Fibroblast of skin of left quadriceps (primary cell): ENCODE data around the gene HABP2.
A peak's percentile ranks its signal among the peaks of the same experiment; 100 is the strongest.

Experiments used
- DNase-seq, 2 experiments: peaks; one replicate each; pipeline ENCODE4 v3.0.0-alpha.2; 2013; ENCODE audit warnings: low read depth in 2 of 2

HABP2 gene

DNA sequence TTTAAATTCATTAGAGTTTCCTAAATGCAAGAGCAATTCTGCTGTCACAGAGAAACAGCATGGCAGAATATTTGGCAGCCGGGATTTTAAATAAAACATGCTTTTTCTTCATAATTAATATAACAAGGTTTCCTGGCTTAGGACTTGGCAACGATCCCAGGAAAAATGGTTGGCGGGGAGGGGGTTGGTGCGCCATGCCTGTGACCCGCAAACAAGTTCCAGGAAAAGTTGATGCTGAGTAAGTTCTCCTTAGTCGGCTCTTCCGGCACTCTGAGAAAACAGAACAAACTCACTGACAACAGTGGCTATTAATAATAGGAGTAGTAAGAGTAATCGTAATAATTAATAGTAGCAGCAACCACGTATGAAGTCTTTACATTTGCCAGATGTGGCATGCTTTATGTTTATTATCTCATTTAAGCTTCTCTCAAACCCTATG is 4.6 kb downstream of the HABP2 start:
- no peak for DNase-seq

DNA sequence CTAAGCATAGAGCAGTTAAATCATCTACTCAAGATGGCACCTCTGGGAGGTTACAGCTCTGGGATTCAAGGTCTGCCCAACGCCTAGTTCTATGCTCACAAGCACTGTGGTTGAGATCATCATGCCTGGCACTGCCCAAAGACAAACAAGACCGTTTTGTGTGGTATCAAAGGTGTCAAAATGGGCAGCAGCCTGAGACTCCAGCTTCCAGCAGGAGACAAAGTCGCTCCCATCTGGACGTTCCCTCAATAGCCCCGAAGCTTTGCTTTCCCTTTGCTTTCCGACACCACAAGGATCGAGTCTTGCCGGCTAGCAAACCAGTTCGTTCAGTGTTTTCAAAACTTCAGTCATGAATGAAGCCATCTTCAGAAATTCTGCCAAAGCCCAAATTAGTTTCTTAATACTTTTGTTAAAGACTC is 5.1 kb downstream of the HABP2 start:
- no peak for DNase-seq

DNA sequence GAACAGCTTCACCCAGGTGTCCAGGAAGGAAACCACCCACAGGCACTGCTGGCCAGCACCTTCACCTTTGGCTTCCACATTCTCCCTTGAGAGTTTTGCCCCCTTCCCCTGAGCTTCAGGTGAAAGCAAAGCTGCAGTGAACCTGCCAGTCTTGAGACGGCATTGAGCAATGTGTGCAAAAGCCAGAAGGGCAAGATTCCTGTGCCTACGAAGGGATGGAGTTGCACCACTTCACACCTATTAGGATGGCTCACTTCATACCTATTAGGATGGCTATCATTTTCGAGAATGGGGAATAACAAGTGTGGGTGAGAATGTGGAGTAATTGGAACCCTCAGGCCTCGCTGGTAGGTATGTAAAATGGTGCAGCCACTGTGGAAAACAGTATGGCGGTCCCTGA is 7.2 kb downstream of the HABP2 start:
- DNase-seq: no peak

DNA sequence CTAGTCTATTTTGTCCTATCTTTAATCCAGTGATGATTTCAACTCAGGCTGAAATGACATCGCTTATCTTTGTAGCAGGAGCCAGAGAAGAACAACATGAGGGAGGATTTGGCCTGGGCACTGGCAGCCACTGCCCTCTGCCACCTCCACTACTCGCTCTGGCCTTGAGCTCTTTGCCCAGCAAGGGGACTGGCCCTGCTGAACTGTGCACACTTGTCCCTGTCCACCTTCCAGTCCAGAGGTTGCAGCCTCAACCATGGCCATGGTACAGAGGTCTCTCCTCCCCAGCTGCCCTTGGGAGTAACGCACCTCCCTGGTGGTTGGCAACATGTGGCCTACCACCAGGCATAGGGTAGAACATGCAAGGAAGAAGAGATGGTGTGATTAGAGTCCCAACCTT is 8.4 kb downstream of the HABP2 start:
- no peak for DNase-seq

DNA sequence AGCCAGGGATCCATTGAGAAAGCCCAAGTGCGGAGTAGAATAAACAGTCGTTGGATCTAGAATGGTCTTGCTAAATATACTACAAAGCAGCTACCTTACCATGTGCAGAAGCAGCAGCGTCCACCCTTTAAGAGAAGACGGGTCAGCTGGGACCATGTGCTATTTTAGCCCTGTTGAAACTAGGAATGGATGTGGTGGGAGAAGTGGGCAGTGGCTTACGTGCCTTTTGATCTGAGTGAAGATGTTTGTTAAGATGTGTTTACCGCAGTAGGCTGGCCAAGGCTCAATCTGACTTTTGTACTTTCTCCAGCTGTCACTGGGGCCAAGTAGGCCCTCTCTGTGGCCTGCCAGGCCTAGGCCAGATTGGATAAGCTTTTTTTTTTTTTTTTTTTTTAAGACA is 9.2 kb downstream of the HABP2 start:
- DNase-seq: no peak

DNA sequence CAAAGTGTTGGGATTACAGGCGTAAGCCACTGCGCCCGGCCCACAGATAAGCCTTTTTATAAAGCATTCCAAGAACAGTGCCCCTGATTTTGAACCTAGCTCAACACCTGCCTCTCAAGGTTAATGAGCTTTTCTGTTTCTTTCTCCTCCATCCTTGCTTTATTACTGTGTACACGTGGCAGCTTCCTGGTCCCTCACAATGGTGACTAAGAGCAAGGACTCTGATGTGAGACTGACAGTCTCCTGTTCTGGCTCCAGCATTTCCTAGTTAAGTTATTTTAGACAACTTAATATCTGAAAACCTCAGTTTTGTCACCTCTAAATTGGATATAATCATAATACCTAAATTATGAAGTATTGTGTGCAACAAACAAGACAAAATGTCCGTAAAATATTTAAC is 9.9 kb downstream of the HABP2 start:
- no peak for DNase-seq

DNA sequence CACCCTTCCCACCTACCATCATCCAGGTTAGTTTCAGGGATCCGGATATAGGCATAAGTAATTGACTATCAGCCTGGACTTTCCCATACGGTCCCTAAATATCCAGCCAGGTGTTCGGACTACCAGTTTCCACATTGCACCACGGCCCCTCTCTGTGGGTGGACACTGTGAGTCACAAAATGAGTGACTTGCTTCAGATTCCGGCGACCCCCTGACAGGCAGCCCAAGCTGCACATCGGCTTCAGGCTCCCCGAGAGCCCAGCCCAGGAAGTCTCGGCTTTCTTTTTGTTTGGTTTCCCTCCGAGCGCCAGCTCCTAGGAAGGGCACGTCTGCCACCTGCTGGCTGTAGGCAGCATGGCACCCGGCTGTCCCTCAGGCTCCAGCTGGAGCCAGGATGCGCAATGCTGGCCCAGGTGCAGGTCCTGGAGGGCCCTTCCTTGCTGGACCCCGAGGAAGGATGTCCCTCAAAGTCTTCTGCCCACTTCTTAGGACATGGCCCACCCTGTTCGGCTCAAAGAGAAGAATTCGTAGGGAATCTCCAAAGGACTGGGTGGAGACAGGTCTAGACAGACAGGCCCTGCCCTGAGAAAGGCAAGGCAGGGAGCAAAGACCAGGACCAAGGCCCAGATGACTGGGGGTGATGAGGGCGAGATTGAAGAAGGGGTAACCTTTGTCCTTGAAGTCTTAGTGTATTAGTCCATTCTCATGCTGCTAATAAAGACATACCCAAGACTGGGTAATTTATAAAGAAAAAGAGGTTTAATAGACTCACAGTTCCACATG is 10.6 kb downstream of the HABP2 start:
- DNase-seq: peak; percentile 30 to 35

DNA sequence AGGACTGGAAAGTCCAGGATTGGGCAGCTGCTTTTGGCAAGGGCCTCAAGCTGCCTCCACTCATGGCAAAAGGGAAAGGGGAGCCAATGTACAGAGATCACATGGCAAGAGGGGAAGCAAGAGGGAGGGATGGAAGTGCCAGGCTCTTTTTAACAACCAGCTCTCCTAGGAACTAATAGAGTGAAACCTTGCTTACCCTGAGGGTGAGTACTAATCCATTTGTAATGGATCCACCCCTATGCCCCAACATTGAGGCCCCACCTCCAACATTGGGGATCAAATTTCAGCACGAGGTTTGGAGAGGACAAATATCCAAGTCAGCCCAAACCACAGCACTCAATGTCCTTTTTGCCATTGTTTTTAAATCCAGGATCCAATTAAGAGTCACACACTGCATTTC is 12.5 kb downstream of the HABP2 start:
- DNase-seq: no peak

DNA sequence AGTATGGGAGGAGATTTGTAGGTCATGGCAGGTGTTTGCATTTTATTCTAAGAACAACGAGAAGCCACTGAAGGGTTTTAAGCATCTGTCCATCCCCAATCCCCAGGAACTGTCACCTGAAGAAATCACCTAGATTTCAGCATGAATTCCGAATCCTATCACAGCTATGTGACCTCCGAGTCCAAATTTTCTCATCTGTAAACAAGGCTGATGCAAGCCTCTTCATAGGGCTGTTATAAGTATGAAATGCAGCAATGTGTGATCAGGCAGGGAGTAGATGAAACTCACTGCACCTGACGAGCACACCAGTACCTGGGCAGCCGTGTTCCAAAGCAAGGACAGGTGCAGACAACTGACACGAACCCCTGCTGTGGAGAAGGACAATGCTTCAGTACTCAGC is 14.0 kb downstream of the HABP2 start:
- DNase-seq: no peak

DNA sequence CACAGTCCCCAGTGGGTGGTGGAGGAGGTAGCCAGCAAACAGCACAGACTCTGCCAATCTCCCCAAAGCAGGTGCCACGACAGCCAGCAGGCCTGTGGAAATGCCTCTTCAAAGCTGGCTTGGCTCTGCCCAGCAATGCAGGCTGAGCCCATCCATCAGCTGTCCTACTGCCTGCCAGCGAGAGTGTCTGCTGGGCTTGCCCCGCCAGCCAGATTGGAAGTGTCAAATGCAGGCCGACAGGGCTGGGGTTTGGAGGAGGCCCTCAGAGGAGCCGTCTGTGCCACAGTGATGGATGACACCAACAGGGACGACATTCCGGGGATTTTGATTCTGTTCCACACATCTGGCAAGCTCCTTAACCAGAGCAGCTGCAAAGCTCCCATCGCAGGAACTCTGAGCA is 16.7 kb downstream of the HABP2 start:
- no peak for DNase-seq

DNA sequence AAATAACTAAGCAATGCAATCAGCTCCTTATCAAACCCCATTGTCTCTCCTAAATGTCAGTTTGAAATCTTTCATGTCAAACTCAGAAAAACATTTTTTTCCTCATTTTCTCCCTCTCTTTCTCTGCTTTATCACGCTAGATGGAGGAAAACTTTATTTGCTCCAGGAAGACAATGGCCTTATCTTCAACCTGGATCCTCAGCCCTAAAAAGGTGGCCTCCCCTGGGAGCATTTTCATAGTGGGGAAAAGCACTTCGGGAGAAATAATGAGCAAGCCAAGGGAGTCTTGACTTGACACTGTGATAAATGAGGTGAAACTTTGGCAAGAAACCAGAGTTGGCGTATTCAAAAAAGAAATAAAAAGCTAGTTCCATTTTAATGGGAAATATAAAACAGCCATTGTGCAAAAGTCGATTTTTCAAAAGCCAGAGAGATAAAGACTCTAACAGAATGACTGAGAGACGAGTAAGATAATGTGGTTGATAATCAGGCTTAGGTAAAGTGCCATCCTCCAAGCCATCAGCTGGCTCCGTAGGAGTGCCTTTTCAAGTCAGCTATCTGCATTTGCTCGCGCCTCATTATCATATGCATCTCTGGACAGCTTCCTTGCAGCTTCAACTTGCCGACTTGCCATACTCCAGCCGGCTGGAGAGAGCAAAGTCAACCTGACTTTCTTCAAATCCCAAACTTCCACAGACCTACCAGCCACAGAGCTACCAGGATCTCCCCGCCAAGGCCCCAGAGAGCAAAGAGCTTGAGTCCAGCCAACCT is 19.9 kb downstream of the HABP2 start:
- no peak for DNase-seq

DNA sequence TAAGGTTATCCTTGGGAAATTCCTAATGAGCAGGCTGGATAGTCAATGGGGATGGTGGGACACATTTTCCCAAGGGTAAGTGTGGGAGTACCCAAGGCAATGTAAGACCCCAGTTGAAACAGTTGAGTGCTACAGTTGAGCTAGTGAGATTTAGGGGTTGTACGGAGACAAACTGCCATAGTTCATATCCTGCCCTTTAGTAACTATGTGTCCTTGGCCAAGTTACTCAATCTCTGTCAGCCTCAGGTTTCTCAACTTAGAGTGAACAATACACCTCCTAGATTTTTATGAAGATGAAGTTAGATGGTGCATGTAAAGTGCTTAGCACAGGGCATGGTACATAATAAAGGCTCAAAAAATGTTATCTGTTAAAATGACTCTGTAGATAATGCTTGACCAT is 20.5 kb downstream of the HABP2 start:
- no peak for DNase-seq

DNA sequence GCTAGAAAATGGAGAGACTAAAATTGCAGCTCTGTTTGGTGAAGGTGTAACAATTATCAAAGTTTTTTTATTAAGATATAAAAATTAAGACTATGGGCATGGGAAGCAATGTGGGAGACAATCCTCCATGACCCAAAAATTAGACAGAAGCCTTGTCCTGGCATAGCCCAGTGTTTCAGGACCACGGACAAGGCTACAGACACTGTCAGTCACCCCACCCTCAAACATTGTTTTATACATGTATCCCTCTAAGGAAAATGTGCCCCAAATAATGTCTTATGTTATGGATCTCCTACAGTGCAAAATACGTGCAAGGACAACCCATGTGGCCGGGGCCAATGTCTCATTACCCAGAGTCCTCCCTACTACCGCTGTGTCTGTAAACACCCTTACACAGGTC is 24.0 kb downstream of the HABP2 start:
- DNase-seq: no peak

DNA sequence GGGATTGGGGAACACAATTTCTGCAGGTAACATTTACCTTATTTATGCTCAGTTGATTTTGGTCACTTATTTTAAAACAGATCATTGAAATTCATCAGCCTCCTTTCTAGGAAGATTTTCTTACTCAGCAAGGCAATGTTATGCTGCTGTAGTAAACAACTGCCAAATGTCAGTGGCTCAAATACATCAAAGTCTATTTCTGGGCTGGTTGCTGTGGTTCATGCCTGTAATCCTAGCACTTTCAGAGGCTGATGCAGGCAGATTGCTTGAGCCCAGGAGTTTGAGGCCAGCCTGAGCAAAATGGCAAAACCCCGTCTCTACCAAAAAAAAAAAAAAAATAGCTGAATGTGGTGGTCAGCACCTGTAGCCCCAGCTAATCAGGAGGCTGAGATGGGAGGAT is 25.9 kb downstream of the HABP2 start:
- DNase-seq: no peak

DNA sequence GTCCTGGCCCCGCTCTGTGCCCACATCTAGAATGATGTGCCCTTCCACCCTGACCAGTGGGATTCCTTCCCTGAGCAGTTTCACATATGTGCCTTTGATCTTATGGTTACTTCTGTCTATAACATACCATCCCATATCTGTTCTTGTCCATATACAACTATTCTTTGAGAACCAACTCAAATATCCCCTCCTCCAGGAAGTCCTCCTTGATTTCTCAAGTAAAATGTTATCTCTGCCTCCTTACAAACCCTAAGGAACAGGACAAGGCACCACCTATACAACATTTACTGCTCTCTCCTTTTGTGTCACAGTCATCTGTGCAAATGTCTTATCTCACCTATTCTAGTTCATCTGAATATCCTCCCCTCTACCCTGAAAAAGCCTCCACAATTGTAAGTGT is 28.2 kb downstream of the HABP2 start:
- DNase-seq: no peak

DNA sequence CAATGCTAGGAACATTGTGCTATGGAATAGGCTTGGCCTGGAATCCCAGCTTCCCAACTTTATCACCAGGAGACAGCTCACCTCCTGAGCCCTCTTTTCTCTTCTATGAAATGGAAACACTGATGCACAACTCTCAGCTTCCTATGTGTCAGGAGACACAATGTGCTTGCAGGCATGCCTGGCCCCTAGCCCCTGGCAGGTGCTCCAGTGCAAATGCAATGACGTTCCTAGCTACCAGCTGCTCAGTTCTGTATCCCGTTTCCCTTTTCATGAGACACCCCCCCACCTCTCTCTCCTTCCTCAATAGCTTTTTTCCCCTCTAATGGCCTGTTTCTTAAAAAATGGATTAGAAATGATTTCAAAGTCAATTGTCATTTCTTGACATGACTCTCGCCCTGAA is 30.7 kb downstream of the HABP2 start:
- DNase-seq: no peak

DNA sequence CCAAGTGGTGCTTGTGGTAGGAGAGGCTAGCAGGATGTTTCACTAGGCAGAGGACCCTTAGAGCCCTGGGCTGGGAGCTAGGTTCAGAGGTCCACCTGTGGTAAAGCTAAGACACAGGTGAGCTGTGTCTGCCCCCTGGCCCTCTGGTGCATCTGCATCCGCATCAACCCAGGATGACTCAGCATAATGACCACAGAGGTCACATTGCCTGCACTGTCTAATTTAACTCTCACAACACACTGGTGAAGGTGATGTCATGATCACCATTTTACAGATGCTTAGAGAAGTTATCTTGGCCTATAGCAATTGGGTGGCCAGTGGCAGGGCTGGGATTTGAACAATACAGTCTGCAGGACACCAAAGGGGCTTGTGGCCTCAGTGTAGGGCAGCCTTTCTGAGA is 33.1 kb downstream of the HABP2 start:
- DNase-seq: no peak

DNA sequence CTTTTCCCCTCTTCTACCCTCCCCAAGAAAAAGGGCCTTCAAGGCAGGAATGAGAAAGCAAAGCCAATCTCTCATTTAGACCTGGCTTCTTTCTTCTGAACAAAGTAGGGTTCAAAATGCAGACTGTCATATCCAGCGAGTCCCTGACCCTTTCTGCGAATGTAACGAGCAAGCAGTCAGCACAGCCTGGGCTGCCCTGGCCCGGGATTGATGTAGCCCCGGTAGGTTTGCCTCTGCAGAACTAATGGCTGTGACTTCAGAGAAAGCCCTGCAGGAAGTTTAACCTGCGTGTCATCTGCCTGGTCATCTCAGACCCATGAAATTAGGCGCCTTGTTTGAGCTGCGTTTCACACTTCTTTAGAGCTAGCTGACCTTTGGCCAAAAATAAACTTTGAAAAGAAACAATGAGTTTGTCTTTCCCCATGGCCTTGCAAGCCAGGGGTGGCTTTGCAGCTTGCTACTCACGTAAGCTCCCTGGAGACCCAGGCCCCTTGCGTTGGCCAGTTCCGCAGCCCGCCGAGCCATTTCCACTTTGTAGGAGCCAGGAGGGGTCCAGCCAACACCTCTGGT is 36.4 kb downstream of the HABP2 start:
- no peak for DNase-seq

DNA sequence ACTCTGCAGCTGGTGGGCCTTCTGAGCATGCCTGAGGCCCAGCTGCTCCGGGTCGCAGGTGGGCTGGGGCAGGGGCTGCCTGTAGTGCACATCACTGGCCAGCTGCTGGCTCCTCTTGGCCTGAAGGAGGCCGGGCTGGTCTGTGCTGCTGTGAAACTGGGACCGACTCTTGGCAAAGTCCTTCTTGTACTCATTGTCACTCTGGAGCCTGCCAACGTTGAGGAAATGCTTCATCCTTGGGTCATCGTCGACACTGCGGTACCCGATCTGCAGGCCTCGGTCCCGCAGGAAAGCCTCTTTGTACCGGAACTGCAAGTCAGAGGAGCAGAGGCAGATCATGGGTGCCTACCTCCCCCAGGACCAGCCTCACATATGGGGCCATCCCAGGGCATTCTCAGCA is 37.7 kb downstream of the HABP2 start:
- no peak for DNase-seq

DNA sequence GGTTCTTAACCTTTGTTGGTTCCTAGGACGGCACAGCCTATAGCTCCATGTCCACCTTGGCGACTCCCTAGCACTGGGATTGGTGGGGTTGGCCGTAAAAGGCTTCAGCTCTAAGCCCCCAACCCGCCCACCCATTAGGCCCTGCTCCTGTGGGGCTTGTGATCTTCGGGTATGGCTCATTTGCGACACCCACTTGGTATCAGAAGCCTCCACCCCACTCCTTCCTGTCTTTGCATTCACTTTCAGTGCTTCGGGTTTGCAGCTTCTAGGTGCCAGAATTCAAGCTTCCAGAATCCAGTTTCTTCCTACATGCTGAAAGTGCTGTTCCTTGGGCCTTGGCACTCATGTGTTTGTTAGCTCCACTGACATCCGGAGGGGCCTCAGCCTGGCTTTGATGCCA is 39.5 kb downstream of the HABP2 start:
- no peak for DNase-seq

DNA sequence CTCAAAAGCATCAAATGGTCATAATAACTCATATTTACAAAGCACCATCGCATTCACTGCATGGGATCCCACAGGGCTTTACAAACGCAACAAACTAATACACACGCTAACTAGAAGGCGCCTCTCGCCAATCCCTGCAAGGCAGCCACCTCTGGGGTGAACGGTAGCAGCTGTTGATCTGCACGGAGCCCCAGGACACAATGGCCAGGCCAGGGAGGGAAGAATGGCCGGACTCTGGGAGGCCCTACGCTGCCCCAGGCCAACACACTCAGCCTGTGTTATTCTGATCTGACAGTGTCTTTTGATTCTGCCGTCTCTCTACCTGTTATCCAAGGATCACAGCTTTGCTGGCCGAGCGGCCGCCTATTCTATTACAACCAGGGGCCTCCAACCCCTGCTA is 41.8 kb downstream of the HABP2 start:
- DNase-seq: no peak

DNA sequence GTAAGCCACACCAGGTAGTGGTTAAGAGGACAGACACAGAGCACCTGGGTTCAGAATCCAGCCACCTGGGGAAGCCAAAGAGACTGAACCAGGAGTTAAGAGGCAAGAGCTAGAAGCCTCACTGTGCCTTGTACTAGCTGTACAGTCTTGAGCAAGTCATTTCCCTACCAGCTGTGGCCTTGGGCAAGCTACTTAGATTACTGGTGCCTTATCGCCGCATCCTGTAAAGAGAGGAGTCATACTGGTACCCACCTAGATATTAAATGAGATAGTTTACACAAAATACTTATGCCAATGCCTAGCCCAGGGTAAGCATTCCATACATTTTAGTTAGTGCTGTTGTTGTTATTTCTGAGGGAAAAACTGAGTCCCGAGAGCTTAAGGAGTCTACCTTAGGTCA is 47.7 kb downstream of the HABP2 start:
- DNase-seq: no peak
